GM12892 (cell line): ENCODE measurements around the gene LYPD1.

Source experiments
- POLR2A ChIP-seq: IDR thresholded peaks from 2 replicates; pipeline ENCODE4 v1.6.1; 2011; ENCODE audit warnings: low read depth, low read length, control low read depth
- TAF1 ChIP-seq: IDR thresholded peaks from 2 replicates; pipeline ENCODE4 v1.6.1; 2011; ENCODE audit warnings: low read depth, mild to moderate bottlenecking, control low read depth, low read length, borderline replicate concordance

- no peak for TF ChIP-seq TAF1
- no peak for TF ChIP-seq POLR2A
Measured at GRCh38 chr2:132680544-132680943, 10.5 kb upstream of the LYPD1 start.
